Peyer's patch (tissue), 4 donors: ENCODE data around the gene NPHS1. TPM values are rescaled to one million over a fixed set of nuclear protein-coding genes. Genes with fewer than 3 reads are reported as not detected.

Experiments used
- DNase-seq, 3 donors: peaks; one replicate each; pipeline ENCODE4 v3.0.0-alpha.2; 2017 to 2019
- H3K27ac ChIP-seq, 4 donors: fragments of 200-600 bp; sonication (generic); one replicate each; pipeline ENCODE4 v1.5.1; 2016 to 2019
- H3K27me3 ChIP-seq, 2 donors: fragments of 200-600 bp; sonication (generic); one replicate each; pipeline ENCODE4 v1.5.1; 2019
- H3K36me3 ChIP-seq, 3 donors: fragments of 200-600 bp; sonication (generic); one replicate each; pipeline ENCODE4 v1.5.1; 2016 to 2019
- H3K4me1 ChIP-seq, 4 donors: fragments of 200-600 bp; sonication (generic); one replicate each; pipeline ENCODE4 v1.5.1; 2016 to 2019
- H3K4me3 ChIP-seq, 4 donors: fragments of 200-600 bp; sonication (generic); 1 replicate in 3 of 4; 2 replicates in 1 of 4; pipeline ENCODE4 v1.5.1; 2016 to 2019; ENCODE audit warnings: mild to moderate bottlenecking in 1 of 4
- H3K9me3 ChIP-seq, 4 donors: fragments of 200-600 bp; sonication (generic); one replicate each; pipeline ENCODE4 v1.5.1; 2016 to 2019; ENCODE audit warnings: mild to moderate bottlenecking in 1 of 4
- POLR2A ChIP-seq, 2 donors: fragments of 450-650 bp; IDR thresholded peaks; one replicate each; pipeline ENCODE4 v1.5.1; 2017; ENCODE audit warnings: antibody characterized with exemption in 2 of 2, mild to moderate bottlenecking in 2 of 2, moderate library complexity in 2 of 2
- total RNA-seq, 4 donors: library from RNA; depleted of rRNA; stranded (reverse); fragments of >200 nt; gene quantifications; one replicate each; pipeline ENCODE4 v1.1.0, GENCODE V29; 2016
- TF ChIP-seq, protein P1 (sequence below), 6 experiments: fragments of 450-650 bp in 4 of 6; fragments of 200-600 bp in 2 of 6; sonication (generic) in 1 of 6; IDR thresholded peaks; one replicate each; pipeline ENCODE4 v1.5.1; 2017 to 2019; ENCODE audit warnings: antibody characterized with exemption in 6 of 6, mild to moderate bottlenecking in 3 of 6, moderate library complexity in 1 of 6

The NPHS1 gene
- total RNA-seq, 4 donors from 2014 or later = not detected

GRCh38 chr19:35868172-35868822 is 16.0 kb upstream of the NPHS1 start, which contains the start of gene APLP1:
APLP1 (plus strand) TSS chr19:35868574; CDS start chr19:35868637, 63 bp downstream.
- H3K9me3 ChIP-seq = no peaks in the 10 kb centered on the region
- H3K36me3 ChIP-seq = no peaks in the 10 kb centered on the region
- TF ChIP-seq, protein P1, sequence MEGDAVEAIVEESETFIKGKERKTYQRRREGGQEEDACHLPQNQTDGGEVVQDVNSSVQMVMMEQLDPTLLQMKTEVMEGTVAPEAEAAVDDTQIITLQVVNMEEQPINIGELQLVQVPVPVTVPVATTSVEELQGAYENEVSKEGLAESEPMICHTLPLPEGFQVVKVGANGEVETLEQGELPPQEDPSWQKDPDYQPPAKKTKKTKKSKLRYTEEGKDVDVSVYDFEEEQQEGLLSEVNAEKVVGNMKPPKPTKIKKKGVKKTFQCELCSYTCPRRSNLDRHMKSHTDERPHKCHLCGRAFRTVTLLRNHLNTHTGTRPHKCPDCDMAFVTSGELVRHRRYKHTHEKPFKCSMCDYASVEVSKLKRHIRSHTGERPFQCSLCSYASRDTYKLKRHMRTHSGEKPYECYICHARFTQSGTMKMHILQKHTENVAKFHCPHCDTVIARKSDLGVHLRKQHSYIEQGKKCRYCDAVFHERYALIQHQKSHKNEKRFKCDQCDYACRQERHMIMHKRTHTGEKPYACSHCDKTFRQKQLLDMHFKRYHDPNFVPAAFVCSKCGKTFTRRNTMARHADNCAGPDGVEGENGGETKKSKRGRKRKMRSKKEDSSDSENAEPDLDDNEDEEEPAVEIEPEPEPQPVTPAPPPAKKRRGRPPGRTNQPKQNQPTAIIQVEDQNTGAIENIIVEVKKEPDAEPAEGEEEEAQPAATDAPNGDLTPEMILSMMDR (IDR thresholded peaks at IDR 0.05) = no peak
- TF ChIP-seq POLR2A (IDR thresholded peaks at IDR 0.05) = no peak
- H3K27me3 ChIP-seq = no peaks in the 10 kb centered on the region
- DNase-seq = peak; percentile 43 to 77 (median 75)
- H3K27ac ChIP-seq = no peak within 1 kb of the TSS
- H3K4me1 ChIP-seq = peaks cover 0 to 20% (median 18%) of the 10 kb centered on the region in 4 donors
- peak within 1 kb of the TSS; percentile 20 to 56 (median 55) for H3K4me3 ChIP-seq

GRCh38 chr19:35863018-35863417 is 10.7 kb upstream of the NPHS1 start:
- Histone ChIP-seq H3K4me1 (peaks cover 0 to under 1% (median 0%) of the 10 kb centered on the region in 4 donors), H3K27me3 (peaks cover 0 to 15% of the 10 kb centered on the region in 2 donors), H3K4me3 (no peak overlapping the region), H3K36me3 (no peaks in the 10 kb centered on the region), H3K9me3 (no peaks in the 10 kb centered on the region), H3K27ac (no peak overlapping the region)
- DNase-seq = no peak
- no peak for TF ChIP-seq POLR2A (IDR thresholded peaks at IDR 0.05)
- TF ChIP-seq, protein P1 (IDR thresholded peaks at IDR 0.05) = no peak

DNA sequence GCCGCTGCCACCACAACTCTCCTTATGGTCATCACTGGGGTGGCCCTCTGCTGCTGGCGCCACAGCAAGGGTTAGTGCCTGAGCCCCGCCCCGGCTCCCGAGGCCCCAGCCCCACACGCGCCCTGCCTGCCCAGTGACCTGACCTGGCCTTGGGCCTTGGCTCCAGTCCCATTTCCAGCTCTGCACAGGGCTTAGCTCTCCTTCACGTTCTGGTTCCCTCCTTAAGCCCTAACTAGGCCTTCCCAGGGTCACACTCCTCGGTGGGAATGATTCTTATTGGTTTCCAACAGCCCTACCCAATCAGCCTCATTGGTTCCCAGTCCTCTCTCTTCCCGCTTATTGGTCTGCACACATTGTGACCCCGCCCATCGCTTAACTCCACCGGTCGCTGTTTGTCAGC is 10.2 kb upstream of the NPHS1 start:
- TF ChIP-seq POLR2A (IDR thresholded peaks at IDR 0.05) = no peak
- TF ChIP-seq, protein P1 (IDR thresholded peaks at IDR 0.05) = no peak
- H3K4me1 ChIP-seq = no peaks in the 10 kb centered on the region
- peaks cover 0 to 15% of the 10 kb centered on the region in 2 donors for H3K27me3 ChIP-seq
- no peak overlapping the region for H3K27ac ChIP-seq
- H3K36me3 ChIP-seq = no peaks in the 10 kb centered on the region
- H3K4me3 ChIP-seq = no peak overlapping the region
- H3K9me3 ChIP-seq = no peaks in the 10 kb centered on the region
- DNase-seq = no peak

DNA sequence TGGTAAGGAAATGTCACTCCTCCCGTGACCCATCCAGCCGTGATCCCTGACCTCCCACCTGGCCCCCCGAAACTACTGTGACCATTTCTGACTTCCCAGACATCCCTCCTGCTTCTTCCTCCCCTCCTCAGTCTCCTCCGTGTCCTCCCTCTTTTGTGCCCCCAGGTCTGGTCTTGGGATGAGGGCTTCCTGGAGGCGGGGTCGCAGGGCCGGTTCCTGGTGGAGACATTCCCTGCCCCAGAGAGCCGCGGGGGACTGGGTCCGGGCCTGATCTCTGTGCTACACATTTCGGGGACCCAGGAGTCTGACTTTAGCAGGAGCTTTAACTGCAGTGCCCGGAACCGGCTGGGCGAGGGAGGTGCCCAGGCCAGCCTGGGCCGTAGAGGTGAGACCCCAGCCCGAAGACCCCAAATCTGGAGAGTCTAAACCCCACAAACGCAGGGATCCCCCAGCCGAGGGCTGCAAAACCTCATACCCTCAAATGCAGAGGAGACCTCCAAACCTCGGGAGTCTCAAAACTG is 9.4 kb upstream of the NPHS1 start:
- DNase-seq = no peak
- Histone ChIP-seq H3K36me3 (no peaks in the 10 kb centered on the region), H3K9me3 (no peaks in the 10 kb centered on the region), H3K27ac (no peak overlapping the region), H3K4me3 (no peak overlapping the region), H3K27me3 (peaks cover 0 to 15% of the 10 kb centered on the region in 2 donors), H3K4me1 (peaks cover 0 to 6% (median 3%) of the 10 kb centered on the region in 4 donors)
- TF ChIP-seq, protein P1 (IDR thresholded peaks at IDR 0.05) = no peak

DNA sequence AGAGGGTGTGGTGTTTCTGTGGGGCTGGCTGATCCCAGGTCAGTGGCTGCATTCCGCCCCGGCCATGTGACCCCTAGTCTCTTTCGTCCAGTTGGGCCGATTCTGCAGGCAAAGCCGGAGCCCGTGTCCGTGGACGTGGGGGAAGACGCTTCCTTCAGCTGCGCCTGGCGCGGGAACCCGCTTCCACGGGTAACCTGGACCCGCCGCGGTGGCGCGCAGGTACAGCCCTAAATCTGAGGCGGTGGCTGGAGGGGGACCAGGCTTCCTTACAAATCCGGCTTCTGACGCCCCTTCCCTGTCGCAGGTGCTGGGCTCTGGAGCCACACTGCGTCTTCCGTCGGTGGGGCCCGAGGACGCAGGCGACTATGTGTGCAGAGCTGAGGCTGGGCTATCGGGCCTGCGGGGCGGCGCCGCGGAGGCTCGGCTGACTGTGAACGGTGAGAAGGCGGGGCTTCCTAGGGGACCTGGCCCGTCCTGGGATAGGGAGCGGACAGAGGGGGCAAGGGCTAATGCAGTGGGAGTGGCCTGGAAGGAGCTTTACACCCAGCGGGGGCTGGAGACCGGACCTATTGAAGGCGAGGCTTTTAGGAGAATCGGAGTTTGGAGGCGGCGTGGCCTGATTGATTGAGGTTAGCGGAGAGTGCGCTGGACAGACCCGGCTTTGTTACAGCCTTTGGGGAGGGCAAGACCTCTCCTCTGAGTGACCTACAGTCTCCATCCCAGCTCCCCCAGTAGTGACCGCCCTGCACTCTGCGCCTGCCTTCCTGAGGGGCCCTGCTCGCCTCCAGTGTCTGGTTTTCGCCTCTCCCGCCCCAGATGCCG is 8.7 kb upstream of the NPHS1 start:
- TF ChIP-seq, protein P1 (IDR thresholded peaks at IDR 0.05) = no peak
- TF ChIP-seq POLR2A (IDR thresholded peaks at IDR 0.05) = no peak
- peaks cover 0 to 19% of the 10 kb centered on the region in 2 donors for H3K27me3 ChIP-seq
- DNase-seq = no peak
- H3K36me3 ChIP-seq = no peaks in the 10 kb centered on the region
- H3K4me1 ChIP-seq = peaks cover 0 to 12% (median 5%) of the 10 kb centered on the region in 4 donors
- no peak overlapping the region for H3K27ac ChIP-seq
- H3K9me3 ChIP-seq = no peaks in the 10 kb centered on the region
- H3K4me3 ChIP-seq = no peak overlapping the region
